ENCODE measurements around the gene ZNF581.

ZNF581 gene

DNA sequence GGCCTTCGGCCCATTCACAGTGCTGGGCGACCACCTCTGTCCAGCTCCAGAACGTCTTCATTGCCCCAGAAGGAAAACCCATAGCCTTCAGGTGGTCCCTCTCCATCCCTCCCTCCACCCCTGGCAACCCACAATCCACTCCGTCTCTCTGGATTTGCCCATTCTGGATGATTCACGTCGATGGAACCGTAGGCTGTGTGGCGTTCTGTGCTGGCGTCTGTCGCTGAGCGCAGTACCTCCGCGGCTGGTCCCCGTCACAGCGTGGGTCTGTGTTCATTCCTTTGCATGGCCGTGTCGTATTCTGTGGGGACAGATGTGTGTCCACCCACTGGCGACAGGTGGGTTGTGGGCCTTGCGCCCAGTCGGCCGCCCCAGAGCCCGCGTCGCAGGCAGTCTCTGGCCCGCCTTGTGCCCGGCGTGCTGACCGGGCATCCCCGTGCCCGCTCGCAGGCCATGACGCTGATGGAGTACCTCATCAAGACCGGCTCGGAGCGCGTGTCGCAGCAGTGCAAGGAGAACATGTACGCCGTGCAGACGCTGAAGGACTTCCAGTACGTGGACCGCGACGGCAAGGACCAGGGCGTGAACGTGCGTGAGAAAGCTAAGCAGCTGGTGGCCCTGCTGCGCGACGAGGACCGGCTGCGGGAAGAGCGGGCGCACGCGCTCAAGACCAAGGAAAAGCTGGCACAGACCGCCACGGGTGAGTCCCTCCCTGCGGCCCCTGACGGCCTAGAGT lies 41.7 kb downstream of the ZNF581 start:
- Histone ChIP-seq H3K9ac (ENCODE audit: low read length) (no peak overlapping the region), H2BK5ac (ENCODE audit: low read depth, low read length, poor library complexity) (no peak overlapping the region), H4K12ac (ENCODE audit: low read depth, low read length) (no peak overlapping the region), H3K4me1 (ENCODE audit: control insufficient read depth in 1 of 2, insufficient read depth in 2 of 2, low read length in 2 of 2) (no peaks in the 10 kb centered on the region), H3K4ac (ENCODE audit: low read depth, low read length) (no peak overlapping the region), H3K14ac (ENCODE audit: low read length) (no peak overlapping the region), H3K23ac (ENCODE audit: low read length) (no peak overlapping the region), H2BK120ac (ENCODE audit: insufficient read depth, low read length, poor library complexity) (no peak overlapping the region), H3K79me2 (ENCODE audit: control insufficient read depth, insufficient read depth, low read length, poor library complexity) (no peaks in the 10 kb centered on the region), H3K27ac (ENCODE audit: low read depth, low read length) (no peak overlapping the region), H4K91ac (ENCODE audit: low read depth, low read length) (no peak overlapping the region), H3K9me3 (ENCODE audit: insufficient read depth, low read depth, low read length) (peaks cover 2% of the 10 kb centered on the region), H2AK5ac (ENCODE audit: low read length) (no peak overlapping the region), H3K4me2 (ENCODE audit: low read length) (no peak overlapping the region), H4K8ac (ENCODE audit: low read depth, low read length) (no peak overlapping the region), H3K18ac (ENCODE audit: low read length) (no peak overlapping the region), H3K36me3 (ENCODE audit: control insufficient read depth in 1 of 2, insufficient read depth in 2 of 2, low read length in 2 of 2) (peaks cover 79 to 80% of the 10 kb centered on the region in 2 experiments), H3K79me1 (ENCODE audit: low read length) (no peaks in the 10 kb centered on the region), H3K4me3 (ENCODE audit: low read depth, low read length) (no peak overlapping the region), H2AFZ (ENCODE audit: insufficient read depth, low read length, poor library complexity) (no peak overlapping the region), H2BK12ac (ENCODE audit: low read length) (no peak overlapping the region), H3K27me3 (ENCODE audit: insufficient read depth, low read length) (no peaks in the 10 kb centered on the region)
- DNase-seq = no peak
- WGBS (ENCODE audit: extremely low coverage, insufficient coverage, insufficient read length) = no CpG with 5 or more reads among the region's 60 CpGs

DNA sequence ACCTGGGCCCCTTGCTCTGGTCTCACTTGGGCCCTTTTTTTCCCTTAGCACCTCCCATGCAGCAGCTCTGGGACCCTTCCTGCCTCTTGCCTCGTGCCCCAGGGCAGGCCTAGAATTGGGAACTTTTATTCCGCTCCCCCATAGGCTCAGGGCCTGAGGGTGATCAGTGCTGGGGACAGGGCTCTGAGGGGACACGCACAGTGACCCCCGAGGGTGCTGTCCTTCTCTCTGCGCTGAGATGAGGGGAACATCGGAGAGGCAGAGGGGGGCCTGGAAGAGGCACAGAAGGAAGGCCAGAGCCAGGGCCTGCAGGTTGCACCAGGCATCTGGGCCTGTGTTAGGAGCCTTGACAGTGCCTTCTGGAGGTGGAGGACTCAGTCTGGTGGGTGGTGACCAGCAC lies 42.3 kb downstream of the ZNF581 start:
- Histone ChIP-seq H3K79me1 (ENCODE audit: low read length) (no peaks in the 10 kb centered on the region), H4K8ac (ENCODE audit: low read depth, low read length) (no peak overlapping the region), H3K27ac (ENCODE audit: low read depth, low read length) (no peak overlapping the region), H2AK5ac (ENCODE audit: low read length) (no peak overlapping the region), H3K14ac (ENCODE audit: low read length) (no peak overlapping the region), H3K4ac (ENCODE audit: low read depth, low read length) (no peak overlapping the region), H4K91ac (ENCODE audit: low read depth, low read length) (no peak overlapping the region), H3K79me2 (ENCODE audit: control insufficient read depth, insufficient read depth, low read length, poor library complexity) (no peaks in the 10 kb centered on the region), H2AFZ (ENCODE audit: insufficient read depth, low read length, poor library complexity) (no peak overlapping the region), H2BK12ac (ENCODE audit: low read length) (no peak overlapping the region), H3K27me3 (ENCODE audit: insufficient read depth, low read length) (no peaks in the 10 kb centered on the region), H3K18ac (ENCODE audit: low read length) (no peak overlapping the region), H3K9me3 (ENCODE audit: insufficient read depth, low read depth, low read length) (peaks cover 2% of the 10 kb centered on the region), H3K4me3 (ENCODE audit: low read depth, low read length) (no peak overlapping the region), H3K9ac (ENCODE audit: low read length) (no peak overlapping the region), H4K12ac (ENCODE audit: low read depth, low read length) (no peak overlapping the region), H2BK5ac (ENCODE audit: low read depth, low read length, poor library complexity) (no peak overlapping the region), H3K4me1 (ENCODE audit: control insufficient read depth in 1 of 2, insufficient read depth in 2 of 2, low read length in 2 of 2) (no peaks in the 10 kb centered on the region), H3K23ac (ENCODE audit: low read length) (no peak overlapping the region), H2BK120ac (ENCODE audit: insufficient read depth, low read length, poor library complexity) (no peak overlapping the region), H3K4me2 (ENCODE audit: low read length) (no peak overlapping the region), H3K36me3 (ENCODE audit: control insufficient read depth in 1 of 2, insufficient read depth in 2 of 2, low read length in 2 of 2) (peaks cover 79 to 80% of the 10 kb centered on the region in 2 experiments)
- no CpG with 5 or more reads among the region's 6 CpGs for WGBS (ENCODE audit: extremely low coverage, insufficient coverage, insufficient read length)
- no peak for DNase-seq

DNA sequence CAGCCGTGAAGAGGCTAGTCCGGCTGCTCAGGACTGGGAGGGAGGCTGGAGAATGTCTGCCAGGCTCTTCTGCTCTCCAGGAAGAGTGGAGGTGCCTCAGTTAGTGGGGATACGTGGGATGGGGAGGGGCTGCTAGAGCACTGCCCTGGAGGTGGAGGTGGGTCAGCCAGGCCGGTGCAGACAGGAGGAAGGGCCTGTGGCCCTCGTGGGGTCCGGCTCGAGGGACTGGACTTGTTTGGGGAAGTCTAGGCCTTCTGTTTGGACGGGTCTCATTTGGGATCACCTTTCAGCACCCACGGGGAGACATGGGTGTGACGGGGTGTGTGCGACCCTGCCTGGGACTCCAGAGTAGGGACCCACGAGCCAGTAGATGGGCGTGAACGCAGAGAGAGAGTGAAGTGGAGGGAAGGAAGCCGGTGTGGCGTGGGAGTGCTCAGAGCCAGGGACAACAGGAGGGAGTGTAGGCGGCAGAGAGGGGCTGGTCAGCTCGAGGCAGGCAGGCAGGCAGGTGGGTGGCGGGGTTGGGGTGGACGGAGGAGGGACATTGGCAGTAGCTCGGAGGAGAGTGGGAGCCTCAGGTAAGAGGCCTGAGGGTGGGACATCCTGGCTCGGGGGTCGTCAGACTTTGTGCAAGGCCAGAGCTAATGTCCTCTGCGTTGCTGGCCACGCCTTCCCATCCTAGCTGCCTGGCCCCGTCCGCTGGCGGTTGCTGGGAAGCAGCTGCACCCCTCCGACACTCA lies 43.0 kb downstream of the ZNF581 start:
- H3K9ac ChIP-seq (ENCODE audit: low read length) = no peak overlapping the region
- no peak overlapping the region for H2AFZ ChIP-seq (ENCODE audit: insufficient read depth, low read length, poor library complexity)
- H4K91ac ChIP-seq (ENCODE audit: low read depth, low read length) = no peak overlapping the region
- WGBS (ENCODE audit: extremely low coverage, insufficient coverage, insufficient read length) = no CpG with 5 or more reads among the region's 29 CpGs
- no peaks in the 10 kb centered on the region for H3K79me2 ChIP-seq (ENCODE audit: control insufficient read depth, insufficient read depth, low read length, poor library complexity)
- no peaks in the 10 kb centered on the region for H3K27me3 ChIP-seq (ENCODE audit: insufficient read depth, low read length)
- H3K18ac ChIP-seq (ENCODE audit: low read length) = no peak overlapping the region
- H3K79me1 ChIP-seq (ENCODE audit: low read length) = no peaks in the 10 kb centered on the region
- no peak overlapping the region for H3K23ac ChIP-seq (ENCODE audit: low read length)
- no peak overlapping the region for H3K4ac ChIP-seq (ENCODE audit: low read depth, low read length)
- peaks cover 2% of the 10 kb centered on the region for H3K9me3 ChIP-seq (ENCODE audit: insufficient read depth, low read depth, low read length)
- H2BK120ac ChIP-seq (ENCODE audit: insufficient read depth, low read length, poor library complexity) = no peak overlapping the region
- H3K14ac ChIP-seq (ENCODE audit: low read length) = no peak overlapping the region
- peak overlapping the region; percentile 16 for H3K4me3 ChIP-seq (ENCODE audit: low read depth, low read length)
- H3K27ac ChIP-seq (ENCODE audit: low read depth, low read length) = no peak overlapping the region
- H3K4me1 ChIP-seq (ENCODE audit: control insufficient read depth in 1 of 2, insufficient read depth in 2 of 2, low read length in 2 of 2) = no peaks in the 10 kb centered on the region
- H2BK12ac ChIP-seq (ENCODE audit: low read length) = no peak overlapping the region
- H4K12ac ChIP-seq (ENCODE audit: low read depth, low read length) = no peak overlapping the region
- H2AK5ac ChIP-seq (ENCODE audit: low read length) = no peak overlapping the region
- H3K36me3 ChIP-seq (ENCODE audit: control insufficient read depth in 1 of 2, insufficient read depth in 2 of 2, low read length in 2 of 2) = peaks cover 81 to 82% of the 10 kb centered on the region in 2 experiments
- H4K8ac ChIP-seq (ENCODE audit: low read depth, low read length) = no peak overlapping the region
- no peak for DNase-seq
- no peak overlapping the region for H2BK5ac ChIP-seq (ENCODE audit: low read depth, low read length, poor library complexity)
- H3K4me2 ChIP-seq (ENCODE audit: low read length) = no peak overlapping the region

DNA sequence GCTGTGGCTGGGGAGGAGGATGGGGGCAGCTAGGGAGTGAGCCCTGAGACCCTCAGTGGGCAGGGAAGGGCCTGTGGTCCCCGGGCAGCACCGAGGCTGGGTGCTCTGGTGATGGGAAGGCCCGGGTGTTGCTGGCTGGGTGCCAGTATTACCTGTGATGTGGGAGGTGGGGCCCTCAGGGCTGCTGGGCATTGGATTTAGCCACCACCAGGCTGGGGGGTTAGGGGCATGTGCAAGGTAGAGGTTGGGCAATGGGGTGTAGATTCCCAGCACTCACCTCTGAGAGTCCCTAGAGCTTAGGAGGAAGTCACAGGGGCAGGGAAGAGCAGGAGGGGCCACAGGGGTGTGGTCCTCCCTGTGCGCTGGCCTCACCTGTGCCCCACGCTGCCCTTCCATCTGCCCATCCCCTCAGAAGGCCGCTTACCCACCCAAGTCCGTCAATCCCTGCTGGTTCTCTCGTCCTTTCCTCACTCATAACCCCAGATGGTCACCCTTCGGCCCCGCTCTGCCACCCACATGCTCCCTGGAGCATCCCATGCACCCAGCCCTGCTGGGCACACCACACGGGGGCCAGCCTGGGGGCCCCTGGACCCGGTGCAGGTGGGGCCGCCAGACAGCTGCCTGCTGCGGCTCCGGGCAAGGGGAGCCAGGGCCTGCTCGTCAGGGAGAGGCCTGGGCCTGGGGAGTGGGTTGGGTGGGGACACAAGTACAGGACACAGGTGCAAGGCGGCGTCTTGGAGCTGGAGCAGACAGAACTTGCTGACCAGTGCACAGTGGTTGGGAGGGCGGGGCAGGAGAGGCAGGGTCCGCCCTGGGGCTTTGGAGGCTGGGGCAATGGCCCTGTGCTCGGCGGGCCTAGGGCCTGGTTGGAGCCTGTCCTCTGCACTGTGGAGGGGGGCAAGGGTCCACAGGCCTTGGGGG lies 44.1 kb downstream of the ZNF581 start:
- Histone ChIP-seq H3K36me3 (ENCODE audit: control insufficient read depth in 1 of 2, insufficient read depth in 2 of 2, low read length in 2 of 2) (peaks cover 82 to 84% of the 10 kb centered on the region in 2 experiments), H3K27me3 (ENCODE audit: insufficient read depth, low read length) (no peaks in the 10 kb centered on the region), H3K79me2 (ENCODE audit: control insufficient read depth, insufficient read depth, low read length, poor library complexity) (no peaks in the 10 kb centered on the region), H3K18ac (ENCODE audit: low read length) (no peak overlapping the region), H3K27ac (ENCODE audit: low read depth, low read length) (no peak overlapping the region), H2BK120ac (ENCODE audit: insufficient read depth, low read length, poor library complexity) (no peak overlapping the region), H3K79me1 (ENCODE audit: low read length) (no peaks in the 10 kb centered on the region), H4K8ac (ENCODE audit: low read depth, low read length) (no peak overlapping the region), H4K91ac (ENCODE audit: low read depth, low read length) (no peak overlapping the region), H3K14ac (ENCODE audit: low read length) (no peak overlapping the region), H3K4me1 (ENCODE audit: control insufficient read depth in 1 of 2, insufficient read depth in 2 of 2, low read length in 2 of 2) (no peaks in the 10 kb centered on the region), H3K9ac (ENCODE audit: low read length) (no peak overlapping the region), H3K4me3 (ENCODE audit: low read depth, low read length) (no peak overlapping the region), H4K12ac (ENCODE audit: low read depth, low read length) (no peak overlapping the region), H2BK5ac (ENCODE audit: low read depth, low read length, poor library complexity) (no peak overlapping the region), H3K23ac (ENCODE audit: low read length) (no peak overlapping the region), H3K4ac (ENCODE audit: low read depth, low read length) (no peak overlapping the region), H2AK5ac (ENCODE audit: low read length) (no peak overlapping the region), H3K9me3 (ENCODE audit: insufficient read depth, low read depth, low read length) (peaks cover 2% of the 10 kb centered on the region), H2AFZ (ENCODE audit: insufficient read depth, low read length, poor library complexity) (no peak overlapping the region), H2BK12ac (ENCODE audit: low read length) (no peak overlapping the region), H3K4me2 (ENCODE audit: low read length) (no peak overlapping the region)
- no CpG with 5 or more reads among the region's 22 CpGs for WGBS (ENCODE audit: extremely low coverage, insufficient coverage, insufficient read length)
- DNase-seq = no peak
